ENCODE results near the gene KCNJ11.

GRCh38 chr11:17410606-17411379 lies 22.3 kb upstream of the KCNJ11 start:
- TF ChIP-seq POLR2A (IDR thresholded peaks at IDR 0.05; ENCODE audit: borderline replicate concordance, extremely low read depth, insufficient read depth, insufficient read length) (no peak), POLR2AphosphoS5 (IDR thresholded peaks at IDR 0.05; ENCODE audit: low read depth, low read length) (no peak), ELF1 (IDR thresholded peaks at IDR 0.05; ENCODE audit: borderline replicate concordance, low read depth) (no peak), EZH2phosphoT487 (IDR thresholded peaks at IDR 0.05; ENCODE audit: borderline replicate concordance) (no peak), FOSL1 (IDR thresholded peaks at IDR 0.05; ENCODE audit: low read depth) (no peak), MAX (IDR thresholded peaks at IDR 0.05) (no peak), ATF3 (IDR thresholded peaks at IDR 0.05) (no peak), EZH2 (IDR thresholded peaks at IDR 0.05) (no peak), ZNF274 (IDR thresholded peaks at IDR 0.05; ENCODE audit: low read depth, low read length) (no peak), SIN3A (IDR thresholded peaks at IDR 0.05; ENCODE audit: low read depth) (no peak), RAD21 (IDR thresholded peaks at IDR 0.05; ENCODE audit: low read depth) (no peak)
- TF ChIP-seq, protein P1, sequence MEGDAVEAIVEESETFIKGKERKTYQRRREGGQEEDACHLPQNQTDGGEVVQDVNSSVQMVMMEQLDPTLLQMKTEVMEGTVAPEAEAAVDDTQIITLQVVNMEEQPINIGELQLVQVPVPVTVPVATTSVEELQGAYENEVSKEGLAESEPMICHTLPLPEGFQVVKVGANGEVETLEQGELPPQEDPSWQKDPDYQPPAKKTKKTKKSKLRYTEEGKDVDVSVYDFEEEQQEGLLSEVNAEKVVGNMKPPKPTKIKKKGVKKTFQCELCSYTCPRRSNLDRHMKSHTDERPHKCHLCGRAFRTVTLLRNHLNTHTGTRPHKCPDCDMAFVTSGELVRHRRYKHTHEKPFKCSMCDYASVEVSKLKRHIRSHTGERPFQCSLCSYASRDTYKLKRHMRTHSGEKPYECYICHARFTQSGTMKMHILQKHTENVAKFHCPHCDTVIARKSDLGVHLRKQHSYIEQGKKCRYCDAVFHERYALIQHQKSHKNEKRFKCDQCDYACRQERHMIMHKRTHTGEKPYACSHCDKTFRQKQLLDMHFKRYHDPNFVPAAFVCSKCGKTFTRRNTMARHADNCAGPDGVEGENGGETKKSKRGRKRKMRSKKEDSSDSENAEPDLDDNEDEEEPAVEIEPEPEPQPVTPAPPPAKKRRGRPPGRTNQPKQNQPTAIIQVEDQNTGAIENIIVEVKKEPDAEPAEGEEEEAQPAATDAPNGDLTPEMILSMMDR (IDR thresholded peaks at IDR 0.05 in 2 of 3, conservative IDR thresholded peaks at IDR 0.05 in 1 of 3; ENCODE audit: borderline replicate concordance in 1 of 3, insufficient read depth in 1 of 3, low read depth in 2 of 3, low read length in 2 of 3), result no peak

Data from HCT116 (cell line).